T-helper 2 cell (primary cell): Measurements from ENCODE around the gene ZER1.
"Not testable (repeated sequence)": the region's sequence is repeated elsewhere in the genome, so short reads cannot be mapped to it uniquely, and the experiment has no call there.

Experiments used
- DNase-seq, 5 experiments: peaks; one replicate each; pipeline versions ENCODE4 v3.0.0 to v3.0.0-alpha.2; 2012 to 2022

The ZER1 gene

DNA sequence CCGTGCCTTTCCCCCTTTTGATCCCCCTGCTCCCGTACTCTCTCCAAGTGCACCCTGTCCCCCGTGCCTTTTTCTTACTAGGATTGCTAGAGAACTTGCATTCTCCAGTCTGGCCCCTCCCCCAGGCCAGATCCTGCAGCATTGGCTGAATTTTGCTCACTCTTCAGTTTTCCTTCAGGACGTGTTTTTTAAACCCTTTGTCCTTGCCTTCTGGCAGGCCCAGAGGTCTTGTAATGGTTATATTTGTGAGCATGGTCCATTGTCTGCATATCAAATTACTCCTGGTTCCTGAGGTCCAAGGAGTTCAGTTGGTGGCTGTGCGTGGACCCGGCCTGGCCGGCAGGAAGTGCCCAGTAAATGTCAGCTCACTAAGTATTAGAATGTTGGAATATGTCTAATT, 15.9 kb upstream of the ZER1 start:
- DNase-seq, result no peak

- peak; percentile 83 to 93 (median 88) for DNase-seq
Measured at GRCh38 chr9:128786681-128787601, 15.2 kb upstream of the ZER1 start, which contains the start of gene TBC1D13. Gene TBC1D13, plus strand, starts transcription at chr9:128787253. Its CDS starts 101 bp downstream, at chr9:128787354.

GRCh38 chr9:128785427-128785826, 13.7 kb upstream of the ZER1 start:
- no peak for DNase-seq

DNA sequence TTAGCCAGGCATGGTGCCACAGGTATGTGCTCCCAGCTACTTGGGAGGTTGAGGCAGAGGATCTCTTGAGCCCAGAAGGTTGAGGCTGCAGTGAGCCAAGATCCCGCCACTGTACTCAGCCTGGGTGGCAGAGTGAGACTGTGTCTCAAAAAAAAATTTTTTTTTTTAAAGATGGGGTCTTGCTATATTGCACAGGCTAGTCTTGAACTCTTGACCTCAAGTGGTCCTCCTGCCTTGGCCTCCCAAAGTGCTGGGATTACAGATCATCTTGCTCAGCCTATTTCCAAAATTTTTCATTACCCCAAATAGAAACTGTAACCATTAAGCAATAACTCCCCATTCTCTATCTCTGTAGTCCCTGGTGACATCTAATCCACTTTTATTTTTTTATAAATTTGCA, 10.9 kb upstream of the ZER1 start:
- no peak for DNase-seq

DNA sequence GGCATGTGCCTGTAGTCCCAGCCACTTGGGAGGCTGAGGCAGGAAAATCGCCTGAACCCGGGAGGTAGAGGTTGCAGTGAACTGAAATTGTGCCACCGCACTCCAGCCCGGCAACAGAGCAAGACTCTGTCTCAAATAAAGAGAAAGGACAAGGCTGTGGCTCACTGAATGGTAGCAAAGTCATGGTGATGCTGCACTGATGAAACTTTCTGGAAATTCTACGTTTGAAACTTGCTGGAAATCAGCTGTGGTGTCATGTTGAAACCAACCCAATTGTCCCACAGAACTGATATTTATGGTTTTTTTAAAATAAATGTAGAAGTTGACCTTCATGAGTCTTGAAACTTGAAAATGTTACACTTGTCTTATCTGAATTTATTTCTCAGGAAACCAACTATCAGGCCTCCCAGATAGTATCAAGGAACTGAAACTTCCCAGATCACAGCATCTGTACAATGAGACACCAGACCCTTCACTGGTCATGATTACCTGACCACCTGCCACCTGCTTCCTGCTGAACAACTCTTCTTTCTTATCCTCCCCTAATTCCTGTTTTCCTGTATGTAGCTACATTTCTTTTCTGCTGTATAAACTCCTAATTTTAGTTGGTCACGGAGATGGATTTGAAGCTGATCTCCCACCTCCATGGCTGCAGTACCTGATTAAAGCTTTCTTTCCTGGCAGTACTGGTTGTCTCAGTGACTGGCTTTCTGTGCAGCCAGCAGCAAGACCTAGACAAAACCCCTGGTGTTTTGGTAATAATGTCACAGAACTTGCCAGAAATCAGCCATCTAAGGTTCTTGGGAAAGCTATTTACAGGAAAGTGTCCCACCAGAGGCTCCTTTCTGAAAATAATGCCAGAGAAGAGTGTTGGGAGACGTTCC, 9.7 kb upstream of the ZER1 start:
- DNase-seq, result no peak

- DNase-seq, result not testable (repeated sequence)
Measured at GRCh38 chr9:128780093-128780492, 8.4 kb upstream of the ZER1 start.

DNA sequence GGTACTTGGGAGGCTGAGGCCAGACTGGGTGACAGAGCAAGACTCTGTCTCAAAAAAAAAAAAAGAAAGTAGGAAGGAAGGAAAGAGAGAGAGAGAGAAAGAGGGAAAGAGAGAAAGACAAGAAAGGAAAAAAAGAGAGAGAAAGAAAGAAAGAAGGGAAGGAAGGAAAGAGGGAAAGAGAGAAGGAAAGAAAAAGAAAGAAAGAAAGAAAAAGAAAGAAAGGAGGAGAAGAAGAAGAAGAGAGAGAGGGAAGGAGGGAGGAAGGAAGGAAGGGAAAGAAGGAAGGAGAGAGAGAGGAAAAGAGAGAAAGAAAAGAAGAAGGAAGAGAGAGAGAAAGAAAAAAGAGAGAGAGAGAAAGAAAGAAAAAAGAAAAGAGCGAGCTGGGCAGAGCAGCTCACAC, 3.1 kb upstream of the ZER1 start:
- no peak for DNase-seq

GRCh38 chr9:128773049-128773448, 1.3 kb upstream of the ZER1 start:
- no peak for DNase-seq

DNA sequence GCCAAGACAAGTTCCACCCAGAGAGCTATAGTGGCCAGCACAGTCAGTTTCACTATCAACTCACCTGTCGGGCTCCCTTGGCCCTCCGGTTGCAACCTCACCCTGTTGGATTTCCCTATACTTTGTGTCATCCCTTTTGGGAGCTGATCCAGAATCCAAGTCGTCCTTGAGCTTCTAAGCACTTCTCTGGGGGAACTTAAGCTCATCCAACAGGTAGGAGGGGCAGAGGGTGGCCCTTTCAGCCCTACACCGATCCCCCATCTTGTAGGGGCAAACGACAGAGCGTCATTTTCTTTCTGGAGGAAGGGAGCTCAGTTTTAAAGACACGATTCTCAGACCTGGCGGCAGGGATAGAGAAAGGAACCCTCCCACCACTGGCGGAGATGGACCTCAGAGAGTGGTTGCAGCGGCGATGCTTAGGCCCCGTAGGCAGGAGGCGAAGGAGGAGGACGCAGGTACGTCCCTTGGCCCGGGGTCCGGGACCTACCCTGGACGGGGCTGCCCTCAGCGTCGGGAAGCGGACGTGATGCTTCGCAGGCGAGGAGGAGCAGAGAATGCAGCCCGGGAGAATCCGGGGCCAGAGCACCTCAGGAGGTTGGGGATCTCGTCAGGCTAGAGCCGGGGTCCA, 519 bp downstream of the ZER1 start:
- peak in 3 of 5 experiments; percentile 9 to 37 (median 9) for DNase-seq

DNA sequence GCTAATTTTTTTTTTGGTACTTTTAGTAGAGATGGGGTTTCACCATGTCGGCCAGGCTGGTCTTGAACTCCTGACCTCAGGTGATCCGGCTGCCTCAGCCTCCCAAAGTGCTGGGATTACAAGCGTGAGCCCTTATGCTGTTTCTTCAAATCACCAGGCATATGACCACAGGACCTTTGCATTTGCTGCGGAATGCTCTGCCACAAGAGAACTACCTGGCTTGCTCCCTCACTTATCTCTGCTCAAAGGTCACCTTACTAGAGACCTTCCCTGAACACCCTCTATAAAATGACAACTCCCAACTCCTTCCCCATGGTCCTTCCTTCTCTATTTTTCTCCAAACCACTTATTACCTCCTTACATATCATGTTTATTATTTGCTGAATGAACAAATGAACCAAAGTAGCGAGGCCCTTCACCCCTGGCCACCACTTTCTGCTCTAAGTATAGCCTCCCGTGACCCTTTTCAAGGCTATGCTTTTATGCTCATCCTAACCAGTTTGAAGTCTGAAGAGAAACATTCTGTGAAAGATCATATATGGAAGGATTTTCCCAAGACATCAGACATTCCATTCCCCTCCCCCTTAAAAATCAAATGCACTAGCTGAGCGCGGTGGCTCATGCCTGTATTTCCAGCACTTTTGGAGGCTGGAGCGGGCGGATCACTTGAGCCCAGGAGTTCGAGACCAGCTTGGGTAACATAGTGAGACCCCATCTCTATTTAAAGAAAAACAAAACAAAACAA, 1.3 kb downstream of the ZER1 start:
- DNase-seq, result no peak

GRCh38 chr9:128768606-128769005, 3.1 kb downstream of the ZER1 start:
- DNase-seq, result no peak

GRCh38 chr9:128765499-128765898, 6.2 kb downstream of the ZER1 start:
- no peak for DNase-seq

DNA sequence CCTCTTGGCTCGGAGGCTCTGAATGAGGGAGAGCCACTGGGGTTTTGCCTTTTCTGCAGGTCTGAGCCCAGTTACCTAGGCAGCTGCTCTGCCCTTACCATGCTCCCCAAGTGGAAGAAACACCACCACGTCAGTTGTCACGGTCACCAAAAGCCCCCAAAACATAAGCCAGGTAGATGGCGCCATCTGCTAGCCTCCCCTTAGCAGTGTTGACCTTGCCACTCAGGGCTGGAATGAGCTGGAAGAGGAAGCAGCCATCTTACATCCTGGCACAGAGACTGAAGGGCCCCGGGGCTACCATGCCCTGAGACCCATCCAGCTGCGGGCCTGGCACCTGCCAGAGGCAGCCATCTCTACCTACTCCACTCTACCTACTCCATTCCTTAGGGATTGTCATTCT, 7.4 kb downstream of the ZER1 start:
- no peak for DNase-seq

GRCh38 chr9:128762671-128763449, 8.9 kb downstream of the ZER1 start:
- no peak for DNase-seq

DNA sequence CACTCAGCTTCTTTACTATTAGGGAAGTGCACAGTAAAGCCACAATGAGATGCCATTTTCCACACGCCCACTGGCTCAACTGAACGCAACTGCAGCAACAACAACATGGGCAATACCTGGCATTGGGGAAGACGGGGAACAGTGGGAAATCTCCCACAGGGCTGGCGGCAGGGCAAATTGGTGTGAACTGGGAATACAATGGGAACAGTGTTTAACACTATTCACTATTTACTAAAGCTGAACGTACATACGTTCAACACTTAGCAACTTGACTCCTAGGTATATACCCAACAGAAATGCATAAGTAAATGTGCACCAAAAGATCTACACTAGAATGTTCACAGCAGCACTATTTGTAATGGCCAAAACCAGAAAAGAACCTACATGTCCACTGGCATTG, 14.1 kb downstream of the ZER1 start:
- no peak for DNase-seq

DNA sequence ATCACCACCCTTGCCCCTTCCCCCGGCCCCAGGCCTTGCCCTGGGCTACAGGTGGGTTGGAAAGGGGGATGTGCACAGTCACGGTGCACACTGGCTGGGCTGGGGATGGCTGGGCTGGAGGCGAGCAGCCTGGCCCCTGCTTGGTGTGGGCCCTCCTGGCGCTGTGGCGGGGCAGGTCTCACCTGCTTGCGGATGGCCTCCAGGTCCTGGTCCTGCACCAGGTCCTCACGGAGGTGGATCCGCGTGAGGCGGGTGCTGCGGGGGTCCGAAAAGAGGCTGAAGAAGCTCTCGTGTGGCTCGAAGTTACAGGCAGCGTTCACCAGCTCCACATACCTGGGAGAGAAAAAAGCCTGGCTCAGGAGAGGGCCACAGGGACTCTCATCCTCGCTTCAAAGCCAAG, 18.1 kb downstream of the ZER1 start:
- DNase-seq, result no peak

- DNase-seq, result no peak
Measured at GRCh38 chr9:128750926-128751595, 20.7 kb downstream of the ZER1 start.

DNA sequence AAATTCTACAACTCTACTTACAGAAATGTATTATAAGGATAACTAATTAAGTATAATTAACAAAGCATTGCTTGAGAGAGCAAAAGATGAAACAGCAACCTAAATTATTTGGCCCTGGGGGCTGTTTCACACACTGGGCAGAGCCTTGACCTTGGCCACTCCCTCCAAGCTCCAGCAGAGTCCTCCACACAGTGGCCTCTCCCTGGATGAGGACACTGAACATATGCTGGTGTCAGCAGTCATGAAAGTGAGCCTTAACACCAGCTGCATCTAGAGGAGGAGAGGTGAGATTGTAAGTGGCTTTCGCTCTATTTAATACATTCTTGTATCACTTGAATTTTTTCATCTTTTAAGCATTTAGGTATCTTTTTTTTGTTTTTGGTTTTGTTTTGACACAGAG, 24.5 kb downstream of the ZER1 start:
- DNase-seq, result no peak

GRCh38 chr9:128743421-128743820, 28.3 kb downstream of the ZER1 start:
- no peak for DNase-seq

GRCh38 chr9:128742401-128742800, 29.3 kb downstream of the ZER1 start:
- DNase-seq, result no peak

GRCh38 chr9:128735373-128735772, 36.4 kb downstream of the ZER1 start:
- DNase-seq, result no peak
